GM23248 (cell line): ENCODE results near the gene TEPSIN. TPM values are rescaled to one million over a fixed set of nuclear protein-coding genes. Genes with fewer than 3 reads are reported as not detected.

Experiments
- DNase-seq: peaks from one replicate; pipeline ENCODE4 v3.0.0-alpha.2; 2015
- H2AFZ ChIP-seq: fragments of 200-600 bp; sonication (generic); 2 replicates; pipeline ENCODE4 v1.6.1; 2016; ENCODE audit warnings: antibody characterized with exemption
- H3F3A ChIP-seq: fragments of 200-600 bp; sonication (generic); 2 replicates; pipeline ENCODE4 v1.6.1; 2016; ENCODE audit warnings: mild to moderate bottlenecking, antibody characterized with exemption, mixed run types; ENCODE audit not compliant: insufficient read depth
- H3K27ac ChIP-seq: fragments of 200-600 bp; sonication (generic); 2 replicates; pipeline ENCODE4 v1.5.1; 2016; ENCODE audit warnings: mild to moderate bottlenecking
- H3K27me3 ChIP-seq: fragments of 200-600 bp; sonication (generic); replicated peaks from 2 replicates; pipeline ENCODE4 v1.6.1; 2016; ENCODE audit warnings: mild to moderate bottlenecking; ENCODE audit not compliant: insufficient read depth
- H3K36me3 ChIP-seq: fragments of 200-600 bp; sonication (generic); 2 replicates; pipeline ENCODE4 v1.6.1; 2016; ENCODE audit warnings: low read depth, mild to moderate bottlenecking
- H3K4me1 ChIP-seq: fragments of 200-600 bp; sonication (generic); 2 replicates; pipeline ENCODE4 v1.6.1; 2016; ENCODE audit warnings: mild to moderate bottlenecking; ENCODE audit not compliant: insufficient read depth
- H3K4me2 ChIP-seq: fragments of 200-600 bp; sonication (generic); one replicate; pipeline ENCODE4 v1.6.1; 2016; ENCODE audit warnings: mild to moderate bottlenecking; ENCODE audit not compliant: unreplicated experiment
- H3K4me3 ChIP-seq: fragments of 200-600 bp; sonication (generic); 2 replicates; pipeline ENCODE4 v1.5.1; 2016; ENCODE audit warnings: mild to moderate bottlenecking
- H3K79me2 ChIP-seq: fragments of 200-600 bp; sonication (generic); 2 replicates; pipeline ENCODE4 v1.6.1; 2016; ENCODE audit warnings: mild to moderate bottlenecking; ENCODE audit not compliant: insufficient read depth
- H3K9ac ChIP-seq: fragments of 200-600 bp; sonication (generic); 2 replicates; pipeline ENCODE4 v1.6.1; 2016; ENCODE audit warnings: mild to moderate bottlenecking
- H3K9me2 ChIP-seq: fragments of 200-600 bp; sonication (generic); 2 replicates; pipeline ENCODE4 v1.6.1; 2016; ENCODE audit warnings: mixed run types, mild to moderate bottlenecking, moderate library complexity; ENCODE audit not compliant: insufficient read depth
- H3K9me3 ChIP-seq: fragments of 200-600 bp; sonication (generic); one replicate; pipeline ENCODE4 v1.6.1; 2017; ENCODE audit warnings: low read depth
- H4K20me1 ChIP-seq: fragments of 200-600 bp; sonication (generic); 2 replicates; pipeline ENCODE4 v1.6.0; 2016; ENCODE audit not compliant: insufficient read depth
- EZH2 ChIP-seq: fragments of 200-600 bp; sonication (generic); IDR thresholded peaks from 2 replicates; pipeline ENCODE4 v1.6.1; 2018; ENCODE audit warnings: antibody characterized with exemption, mild to moderate bottlenecking; ENCODE audit not compliant: insufficient read depth, poor library complexity, severe bottlenecking
- EZH2phosphoT487 ChIP-seq: fragments of 200-600 bp; sonication (generic); IDR thresholded peaks from 2 replicates; pipeline ENCODE4 v1.6.1; 2018; ENCODE audit warnings: antibody characterized with exemption, moderate library complexity, mild to moderate bottlenecking, low read depth; ENCODE audit not compliant: insufficient read depth
- WGBS, 2 experiments: methylation state at CpG; one replicate each; pipeline ENCODE4 v1.1.6; 2015 to 2017; ENCODE audit warnings: low lambda C conversion rate in 2 of 2, low coverage in 1 of 2; ENCODE audit errors: missing lambda C conversion rate in 2 of 2; 5-methylcytosine and 5-hydroxymethylcytosine counted together
- in situ Hi-C: fragments of 300-500 bp; cut with MboI; formaldehyde crosslinking; loops from 2 replicates; pipeline ENCODE4 v1.15.0; 2020
- polyA plus RNA-seq: library from polyadenylated mRNA; unstranded; fragments of >200 nt; fragmentation: Nextera tagmentation; extraction: Ambion mirVana; gene quantifications from 2 replicates; pipeline ENCODE4 v1.2.1, GENCODE V29; 2016
- total RNA-seq: library from RNA; depleted of rRNA; stranded (reverse); fragments of >200 nt; shearing (Covaris generic); gene quantifications from 2 replicates; pipeline ENCODE4 v1.2.3, GENCODE V29; 2014

Gene TEPSIN
- total and polyA plus RNA-seq, 2 experiments from 2014 or later, result 2.7 to 16.1 TPM

DNA sequence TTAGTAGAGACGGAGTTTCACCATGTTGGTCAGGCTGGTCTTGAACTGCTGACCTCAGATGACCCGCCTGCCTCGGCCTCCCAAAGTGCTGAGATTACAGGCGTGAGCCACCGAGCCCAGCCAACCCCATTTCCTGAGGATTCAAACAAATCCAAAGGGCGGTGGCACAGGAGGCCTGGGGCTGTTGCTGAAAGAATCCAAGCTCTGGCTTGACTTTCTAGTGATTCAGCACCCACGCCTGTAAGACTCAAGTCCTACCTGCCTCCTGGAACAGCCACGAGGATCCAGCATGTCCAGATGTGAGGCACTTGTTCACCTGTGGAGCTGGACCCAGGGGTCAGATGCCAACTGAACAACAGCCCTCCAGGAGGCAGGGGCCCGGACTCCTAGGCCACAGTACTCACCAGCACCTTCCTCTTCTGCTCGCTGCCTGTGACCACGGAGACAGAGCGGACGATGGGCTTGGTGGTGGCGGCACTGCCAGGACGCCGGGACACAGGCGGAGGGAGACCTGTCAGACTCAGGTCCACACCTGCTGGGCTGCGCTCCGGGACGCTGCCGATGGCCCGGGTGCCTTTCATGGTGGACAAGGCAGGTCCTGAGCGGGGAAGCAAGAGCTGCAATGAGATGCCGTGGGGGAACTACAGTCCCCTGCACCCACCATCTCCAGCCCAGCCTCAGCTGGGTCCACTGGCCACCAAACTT, 19.2 kb downstream of the TEPSIN start:
- DNase-seq, result no peak
- Histone ChIP-seq H3K27me3 (no peaks in the 10 kb centered on the region), H2AFZ (no peak overlapping the region), H3K27ac (no peak overlapping the region), H3K9me2 (no peaks in the 10 kb centered on the region), H3F3A (no peaks in the 10 kb centered on the region), H3K4me1 (no peaks in the 10 kb centered on the region), H4K20me1 (no peaks in the 10 kb centered on the region), H3K36me3 (no peaks in the 10 kb centered on the region), H3K9me3 (no peaks in the 10 kb centered on the region), H3K4me2 (no peak overlapping the region), H3K9ac (no peak overlapping the region), H3K79me2 (peaks cover 6% of the 10 kb centered on the region; the same call in 1 of the 2 replicates), H3K4me3 (no peak overlapping the region)
- 93 to 94% methylated on average over 18 to 24 of the region's 24 CpGs for WGBS, 2 experiments
- in situ Hi-C loops, result no loop called here
- no peak for TF ChIP-seq EZH2
- TF ChIP-seq EZH2phosphoT487, result no peak

DNA sequence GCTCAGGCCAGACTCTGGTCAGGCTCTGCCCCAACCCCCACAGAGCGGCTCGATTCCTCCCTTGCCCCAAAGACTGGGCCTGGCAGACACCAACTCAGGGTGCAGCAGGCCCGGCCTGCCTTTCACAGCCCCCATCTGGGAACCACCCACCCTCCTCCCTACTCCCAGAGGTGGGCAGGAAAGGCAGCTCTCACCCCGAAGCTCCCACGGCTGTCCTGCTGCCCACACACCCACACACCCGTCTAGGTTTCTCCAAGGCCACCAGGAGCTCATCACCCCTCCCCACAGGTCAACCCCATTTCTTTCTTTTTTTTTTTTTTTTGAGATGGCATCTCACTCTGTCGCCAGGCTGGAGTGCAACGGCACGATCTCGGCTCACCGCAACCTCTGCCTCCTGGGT, 19.9 kb downstream of the TEPSIN start:
- Histone ChIP-seq H3K9me3 (no peaks in the 10 kb centered on the region), H3K4me1 (no peaks in the 10 kb centered on the region), H3K9me2 (no peaks in the 10 kb centered on the region), H3F3A (no peaks in the 10 kb centered on the region), H3K27me3 (no peaks in the 10 kb centered on the region), H3K9ac (no peak overlapping the region), H3K27ac (no peak overlapping the region), H4K20me1 (no peaks in the 10 kb centered on the region), H3K4me2 (no peak overlapping the region), H3K79me2 (peaks cover 6% of the 10 kb centered on the region; the same call in 1 of the 2 replicates), H2AFZ (no peak overlapping the region), H3K36me3 (no peaks in the 10 kb centered on the region), H3K4me3 (no peak overlapping the region)
- WGBS, 2 experiments, result 95 to 100% methylated on average over 8 to 11 of the region's 11 CpGs
- no peak for DNase-seq
- in situ Hi-C loops, result no loop called here
- no peak for TF ChIP-seq EZH2

DNA sequence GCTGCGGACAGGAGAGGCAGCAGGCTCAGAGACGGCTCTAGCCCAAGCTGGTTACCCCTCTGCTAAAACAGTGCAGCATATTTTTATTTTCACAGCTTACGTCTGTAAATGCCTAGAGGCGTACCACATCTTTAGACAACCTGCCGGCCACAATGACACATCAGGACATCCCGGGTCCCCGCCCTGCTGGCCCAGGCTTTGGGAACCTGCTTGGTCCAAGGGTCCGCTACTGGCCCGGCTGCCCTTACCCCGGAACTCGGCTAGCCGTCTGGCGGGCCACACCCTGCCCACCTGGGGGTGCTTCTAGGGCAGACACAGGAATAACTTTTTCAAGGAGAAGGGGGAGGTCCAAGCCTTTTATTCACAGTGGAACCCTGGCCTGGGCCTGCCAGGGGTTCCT, 20.4 kb downstream of the TEPSIN start:
- 87 to 92% methylated on average over 13 of the region's 13 CpGs for WGBS, 2 experiments
- no peaks in the 10 kb centered on the region for H3K9me3 ChIP-seq
- in situ Hi-C loops, result no loop called here
- H3F3A ChIP-seq, result no peaks in the 10 kb centered on the region
- no peak overlapping the region for H2AFZ ChIP-seq
- no peak for TF ChIP-seq EZH2
- no peak for TF ChIP-seq EZH2phosphoT487
- no peaks in the 10 kb centered on the region for H3K27me3 ChIP-seq
- H4K20me1 ChIP-seq, result no peaks in the 10 kb centered on the region
- peaks cover 6% of the 10 kb centered on the region; the same call in 1 of the 2 replicates for H3K79me2 ChIP-seq
- H3K9ac ChIP-seq, result no peak overlapping the region
- no peak overlapping the region for H3K4me3 ChIP-seq
- no peaks in the 10 kb centered on the region for H3K4me1 ChIP-seq
- H3K27ac ChIP-seq, result no peak overlapping the region
- H3K9me2 ChIP-seq, result no peaks in the 10 kb centered on the region
- DNase-seq, result no peak
- H3K36me3 ChIP-seq, result no peaks in the 10 kb centered on the region
- H3K4me2 ChIP-seq, result no peak overlapping the region

DNA sequence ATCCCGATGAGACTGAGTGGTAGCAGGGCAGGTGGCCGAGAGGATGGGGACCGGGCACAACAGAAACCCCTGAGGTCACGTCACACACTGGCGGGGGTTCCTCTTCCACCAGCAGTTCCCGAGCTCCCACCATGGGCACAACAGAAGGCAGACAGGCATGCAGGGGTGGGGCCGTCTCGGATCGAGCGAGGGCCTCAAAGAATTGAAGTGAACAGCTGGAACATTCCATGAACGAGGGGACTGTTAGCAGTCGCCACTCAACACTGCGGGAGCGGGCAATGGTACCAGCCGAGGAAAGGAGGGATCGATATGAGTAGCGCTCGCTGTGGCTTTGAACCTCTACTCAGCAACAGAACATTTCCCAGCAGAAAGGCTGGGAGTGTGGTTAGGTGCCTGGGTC, 21.4 kb downstream of the TEPSIN start:
- DNase-seq, result no peak
- TF ChIP-seq EZH2 (no peak), EZH2phosphoT487 (no peak)
- Histone ChIP-seq H3K4me3 (no peak overlapping the region), H3K9ac (no peak overlapping the region), H3K4me1 (no peaks in the 10 kb centered on the region), H3F3A (no peaks in the 10 kb centered on the region), H4K20me1 (no peaks in the 10 kb centered on the region), H3K79me2 (peaks cover 6% of the 10 kb centered on the region; the same call in 1 of the 2 replicates), H3K27me3 (no peaks in the 10 kb centered on the region), H3K9me2 (no peaks in the 10 kb centered on the region), H3K4me2 (no peak overlapping the region), H2AFZ (no peak overlapping the region), H3K27ac (no peak overlapping the region), H3K36me3 (no peaks in the 10 kb centered on the region), H3K9me3 (no peaks in the 10 kb centered on the region)
- 96% methylated on average over 13 to 18 of the region's 18 CpGs for WGBS, 2 experiments
- in situ Hi-C loops, result no loop called here
